Progenitor cell of endocrine pancreas (in vitro differentiated cells): ENCODE data around the gene THSD4. TPM values are rescaled to one million over a fixed set of nuclear protein-coding genes. Genes with fewer than 3 reads are reported as not detected.

Source experiments
- DNase-seq: peaks from one replicate; pipeline ENCODE4 v3.0.0; 2021; ENCODE audit warnings: low spot score; ENCODE audit not compliant: unreplicated experiment
- H3K27ac Mint-ChIP-seq: 2 replicates; pipeline ENCODE4 v1.8.0; 2021; ENCODE audit warnings: mild to moderate bottlenecking, moderate library complexity, mixed read lengths
- H3K27me3 Mint-ChIP-seq: 2 replicates; pipeline ENCODE4 v1.8.0; 2021; ENCODE audit warnings: mixed read lengths
- H3K36me3 Mint-ChIP-seq: 2 replicates; pipeline ENCODE4 v1.8.0; 2022; ENCODE audit warnings: mixed read lengths; ENCODE audit not compliant: insufficient read depth
- H3K4me1 Mint-ChIP-seq: 2 replicates; pipeline ENCODE4 v1.8.0; 2021; ENCODE audit warnings: low read depth, mixed read lengths
- H3K4me3 Mint-ChIP-seq: 2 replicates; pipeline ENCODE4 v1.8.0; 2021; ENCODE audit warnings: low read depth, mild to moderate bottlenecking, moderate library complexity, mixed read lengths
- H3K9me3 Mint-ChIP-seq: 2 replicates; pipeline ENCODE4 v1.8.0; 2021; ENCODE audit warnings: low read depth, mixed read lengths
- CTCF ChIP-seq: fragments of 200-600 bp; sonication (generic); IDR thresholded peaks from one replicate; pipeline ENCODE4 v1.5.0; 2021; ENCODE audit warnings: antibody characterized with exemption, mild to moderate bottlenecking; ENCODE audit not compliant: unreplicated experiment
- total RNA-seq: library from RNA; stranded (reverse); gene quantifications from 2 replicates; pipeline ENCODE4 v1.2.1, GENCODE V29; 2021

Gene THSD4
- total RNA-seq, 1 donor from 2014 or later: 6.8 TPM

- H3K4me1 Mint-ChIP-seq: no peaks in the 10 kb centered on the region
- H3K9me3 Mint-ChIP-seq: peaks cover 3% of the 10 kb centered on the region
- no peaks in the 10 kb centered on the region for H3K36me3 Mint-ChIP-seq
- no peak for TF ChIP-seq CTCF
- peaks cover 22% of the 10 kb centered on the region for H3K27me3 Mint-ChIP-seq
- no peak overlapping the region for H3K4me3 Mint-ChIP-seq
- no peak overlapping the region for H3K27ac Mint-ChIP-seq
- DNase-seq: no peak
Observed at GRCh38 chr15:71628988-71629770, 513.9 kb downstream of the THSD4 start.

- Mint-ChIP-seq H3K36me3 (no peaks in the 10 kb centered on the region), H3K27me3 (peaks cover 28% of the 10 kb centered on the region), H3K27ac (no peak overlapping the region), H3K4me1 (peaks cover 7% of the 10 kb centered on the region), H3K9me3 (peaks cover 3% of the 10 kb centered on the region), H3K4me3 (no peak overlapping the region)
- DNase-seq: no peak
- TF ChIP-seq CTCF: no peak
Observed at GRCh38 chr15:71629781-71630474, 514.7 kb downstream of the THSD4 start.

- no peak for TF ChIP-seq CTCF
- Mint-ChIP-seq H3K27me3 (peaks cover 30% of the 10 kb centered on the region), H3K4me3 (no peak overlapping the region), H3K9me3 (peaks cover 3% of the 10 kb centered on the region), H3K4me1 (peaks cover 12% of the 10 kb centered on the region), H3K36me3 (no peaks in the 10 kb centered on the region), H3K27ac (no peak overlapping the region)
- no peak for DNase-seq
Observed at GRCh38 chr15:71630475-71630809, 515.2 kb downstream of the THSD4 start.

GRCh38 chr15:71632576-71633195, 517.4 kb downstream of the THSD4 start:
- H3K27me3 Mint-ChIP-seq: peaks cover 30% of the 10 kb centered on the region
- H3K9me3 Mint-ChIP-seq: peaks cover 3% of the 10 kb centered on the region
- no peak overlapping the region for H3K4me3 Mint-ChIP-seq
- no peak for DNase-seq
- no peak for TF ChIP-seq CTCF
- H3K36me3 Mint-ChIP-seq: no peaks in the 10 kb centered on the region
- no peak overlapping the region for H3K27ac Mint-ChIP-seq
- peaks cover 13% of the 10 kb centered on the region for H3K4me1 Mint-ChIP-seq

- Mint-ChIP-seq H3K9me3 (peaks cover 3% of the 10 kb centered on the region), H3K27me3 (peaks cover 28% of the 10 kb centered on the region), H3K4me1 (peaks cover 13% of the 10 kb centered on the region), H3K36me3 (no peaks in the 10 kb centered on the region), H3K27ac (peak overlapping the region; percentile 20), H3K4me3 (no peak overlapping the region)
- no peak for DNase-seq
- TF ChIP-seq CTCF: no peak
Observed at GRCh38 chr15:71634820-71635560, 519.7 kb downstream of the THSD4 start.
